ENCODE results near the gene C10orf62.
"Not testable (repeated sequence)": the region's sequence is repeated elsewhere in the genome, so short reads cannot be mapped to it uniquely, and the experiment has no call there.

C10orf62 gene

GRCh38 chr10:97550336-97551149 is 39.0 kb upstream of the C10orf62 start:
- Histone ChIP-seq H3K9me3 (ENCODE audit: control insufficient read depth, insufficient read depth, low read length) (no peaks in the 10 kb centered on the region), H3K36me3 (ENCODE audit: control insufficient read depth, insufficient read depth, low read length) (no peaks in the 10 kb centered on the region), H3K27me3 (ENCODE audit: control insufficient read depth, insufficient read depth, low read length) (no peaks in the 10 kb centered on the region), H3K4me3 (ENCODE audit: low read depth, low read length) (no peak overlapping the region), H3K9ac (ENCODE audit: low read depth, low read length) (no peak overlapping the region), H3K4me1 (ENCODE audit: control insufficient read depth, insufficient read depth, low read length) (peaks cover 27% of the 10 kb centered on the region), H3K27ac (ENCODE audit: low read depth, low read length) (peak overlapping the region; percentile 71)

GRCh38 chr10:97551271-97551670 is 38.2 kb upstream of the C10orf62 start:
- Histone ChIP-seq H3K27me3 (ENCODE audit: control insufficient read depth, insufficient read depth, low read length) (no peaks in the 10 kb centered on the region), H3K4me1 (ENCODE audit: control insufficient read depth, insufficient read depth, low read length) (peaks cover 27% of the 10 kb centered on the region), H3K4me3 (ENCODE audit: low read depth, low read length) (no peak overlapping the region), H3K9me3 (ENCODE audit: control insufficient read depth, insufficient read depth, low read length) (no peaks in the 10 kb centered on the region), H3K27ac (ENCODE audit: low read depth, low read length) (no peak overlapping the region), H3K36me3 (ENCODE audit: control insufficient read depth, insufficient read depth, low read length) (no peaks in the 10 kb centered on the region), H3K9ac (ENCODE audit: low read depth, low read length) (no peak overlapping the region)

- no peaks in the 10 kb centered on the region for H3K27me3 ChIP-seq (ENCODE audit: control insufficient read depth, insufficient read depth, low read length)
- H3K9me3 ChIP-seq (ENCODE audit: control insufficient read depth, insufficient read depth, low read length) = no peaks in the 10 kb centered on the region
- peak overlapping the region; percentile 60 for H3K27ac ChIP-seq (ENCODE audit: low read depth, low read length)
- peak overlapping the region; percentile 37 for H3K4me3 ChIP-seq (ENCODE audit: low read depth, low read length)
- peaks cover 24% of the 10 kb centered on the region for H3K4me1 ChIP-seq (ENCODE audit: control insufficient read depth, insufficient read depth, low read length)
- no peak overlapping the region for H3K9ac ChIP-seq (ENCODE audit: low read depth, low read length)
- no peaks in the 10 kb centered on the region for H3K36me3 ChIP-seq (ENCODE audit: control insufficient read depth, insufficient read depth, low read length)
Observed at GRCh38 chr10:97553575-97554031, 35.9 kb upstream of the C10orf62 start.

GRCh38 chr10:97554336-97554735 is 35.2 kb upstream of the C10orf62 start:
- H3K4me3 ChIP-seq (ENCODE audit: low read depth, low read length); H3K9me3 ChIP-seq (ENCODE audit: control insufficient read depth, insufficient read depth, low read length); H3K27me3 ChIP-seq (ENCODE audit: control insufficient read depth, insufficient read depth, low read length); H3K36me3 ChIP-seq (ENCODE audit: control insufficient read depth, insufficient read depth, low read length); H3K27ac ChIP-seq (ENCODE audit: low read depth, low read length); H3K9ac ChIP-seq (ENCODE audit: low read depth, low read length): not testable (repeated sequence)
- H3K4me1 ChIP-seq (ENCODE audit: control insufficient read depth, insufficient read depth, low read length) = peaks cover 24% of the 10 kb centered on the region

GRCh38 chr10:97555541-97555940 is 34.0 kb upstream of the C10orf62 start:
- peaks cover 14% of the 10 kb centered on the region for H3K4me1 ChIP-seq (ENCODE audit: control insufficient read depth, insufficient read depth, low read length)
- H3K27ac ChIP-seq (ENCODE audit: low read depth, low read length); H3K4me3 ChIP-seq (ENCODE audit: low read depth, low read length); H3K9me3 ChIP-seq (ENCODE audit: control insufficient read depth, insufficient read depth, low read length); H3K27me3 ChIP-seq (ENCODE audit: control insufficient read depth, insufficient read depth, low read length); H3K9ac ChIP-seq (ENCODE audit: low read depth, low read length); H3K36me3 ChIP-seq (ENCODE audit: control insufficient read depth, insufficient read depth, low read length): not testable (repeated sequence)

- H3K9ac ChIP-seq (ENCODE audit: low read depth, low read length); H3K4me1 ChIP-seq (ENCODE audit: control insufficient read depth, insufficient read depth, low read length); H3K9me3 ChIP-seq (ENCODE audit: control insufficient read depth, insufficient read depth, low read length); H3K27ac ChIP-seq (ENCODE audit: low read depth, low read length); H3K4me3 ChIP-seq (ENCODE audit: low read depth, low read length); H3K36me3 ChIP-seq (ENCODE audit: control insufficient read depth, insufficient read depth, low read length); H3K27me3 ChIP-seq (ENCODE audit: control insufficient read depth, insufficient read depth, low read length): not testable (repeated sequence)
Observed at GRCh38 chr10:97560731-97561381, 28.7 kb upstream of the C10orf62 start.

- not testable (repeated sequence) for H3K4me1 ChIP-seq (ENCODE audit: control insufficient read depth, insufficient read depth, low read length); H3K4me3 ChIP-seq (ENCODE audit: low read depth, low read length); H3K9ac ChIP-seq (ENCODE audit: low read depth, low read length); H3K27ac ChIP-seq (ENCODE audit: low read depth, low read length); H3K36me3 ChIP-seq (ENCODE audit: control insufficient read depth, insufficient read depth, low read length); H3K9me3 ChIP-seq (ENCODE audit: control insufficient read depth, insufficient read depth, low read length); H3K27me3 ChIP-seq (ENCODE audit: control insufficient read depth, insufficient read depth, low read length)
Observed at GRCh38 chr10:97561386-97562077, 28.0 kb upstream of the C10orf62 start.

GRCh38 chr10:97562329-97562728 is 27.2 kb upstream of the C10orf62 start:
- H3K9me3 ChIP-seq (ENCODE audit: control insufficient read depth, insufficient read depth, low read length); H3K4me1 ChIP-seq (ENCODE audit: control insufficient read depth, insufficient read depth, low read length); H3K4me3 ChIP-seq (ENCODE audit: low read depth, low read length); H3K27ac ChIP-seq (ENCODE audit: low read depth, low read length); H3K36me3 ChIP-seq (ENCODE audit: control insufficient read depth, insufficient read depth, low read length); H3K9ac ChIP-seq (ENCODE audit: low read depth, low read length); H3K27me3 ChIP-seq (ENCODE audit: control insufficient read depth, insufficient read depth, low read length): not testable (repeated sequence)

GRCh38 chr10:97563337-97563736 is 26.2 kb upstream of the C10orf62 start:
- Histone ChIP-seq H3K4me3 (ENCODE audit: low read depth, low read length) (no peak overlapping the region), H3K9ac (ENCODE audit: low read depth, low read length) (no peak overlapping the region), H3K27ac (ENCODE audit: low read depth, low read length) (no peak overlapping the region), H3K4me1 (ENCODE audit: control insufficient read depth, insufficient read depth, low read length) (no peaks in the 10 kb centered on the region), H3K27me3 (ENCODE audit: control insufficient read depth, insufficient read depth, low read length) (no peaks in the 10 kb centered on the region), H3K9me3 (ENCODE audit: control insufficient read depth, insufficient read depth, low read length) (no peaks in the 10 kb centered on the region), H3K36me3 (ENCODE audit: control insufficient read depth, insufficient read depth, low read length) (0 out of 2 replicates have a peak, but pooled peaks cover 4% of the 10 kb centered on the region)

- H3K36me3 ChIP-seq (ENCODE audit: control insufficient read depth, insufficient read depth, low read length) = peaks cover 9% of the 10 kb centered on the region; the same call in 1 of the 2 replicates
- no peaks in the 10 kb centered on the region for H3K27me3 ChIP-seq (ENCODE audit: control insufficient read depth, insufficient read depth, low read length)
- H3K27ac ChIP-seq (ENCODE audit: low read depth, low read length) = no peak overlapping the region
- no peak overlapping the region for H3K4me3 ChIP-seq (ENCODE audit: low read depth, low read length)
- H3K9ac ChIP-seq (ENCODE audit: low read depth, low read length) = no peak overlapping the region
- no peaks in the 10 kb centered on the region for H3K9me3 ChIP-seq (ENCODE audit: control insufficient read depth, insufficient read depth, low read length)
- H3K4me1 ChIP-seq (ENCODE audit: control insufficient read depth, insufficient read depth, low read length) = no peaks in the 10 kb centered on the region
Observed at GRCh38 chr10:97564776-97565175, 24.7 kb upstream of the C10orf62 start.

All from HUES48 (cell line).